ENCODE results near the gene SNUPN. TPM values are rescaled to one million over a fixed set of nuclear protein-coding genes. Genes with fewer than 3 reads are reported as not detected.
A peak's percentile ranks its signal among the peaks of the same experiment; 100 is the strongest.

Gene SNUPN
- total RNA-seq, 1 experiment from 2014 or later, result 12.5 TPM

- no TSS peak for BruUV-seq (replicated peaks)
- Mint-ChIP-seq H3K9me3 (ENCODE audit: unreplicated experiment) (no peaks in the 10 kb centered on the region), H3K27ac (ENCODE audit: unreplicated experiment) (peak within 1 kb of the TSS; percentile 89), H3K27me3 (ENCODE audit: insufficient read depth, unreplicated experiment) (no peaks in the 10 kb centered on the region), H3K4me3 (ENCODE audit: unreplicated experiment) (peak within 1 kb of the TSS; percentile 75), H3K36me3 (ENCODE audit: insufficient read depth, unreplicated experiment) (peaks cover 20% of the 10 kb centered on the region), H3K4me1 (ENCODE audit: low read depth, unreplicated experiment) (peaks cover 24% of the 10 kb centered on the region)
- Histone ChIP-seq H3K27me3 (replicated peaks; ENCODE audit: control insufficient read depth, insufficient read depth, low read length) (no peaks in the 10 kb centered on the region), H3K9me3 (no peaks in the 10 kb centered on the region), H3K4me3 (ENCODE audit: low read depth, low read length) (peak within 1 kb of the TSS; percentile 66), H3K36me3 (ENCODE audit: control insufficient read depth, insufficient read depth, low read length) (peaks cover 1% of the 10 kb centered on the region; the same call in 1 of the 2 replicates), H3K4me1 (peaks cover 45% of the 10 kb centered on the region)
- intact Hi-C loops (cut with micrococcal nuclease; ENCODE audit: unreplicated experiment), result loop anchor here (1.0 to 2.0 kb wide), 3 partner anchors 7 to 36 kb away; partner anchors contain the start of gene IMP3
- peak in 1 of 2 experiments; percentile 51 for TF ChIP-seq CTCF (IDR thresholded peaks at IDR 0.05; ENCODE audit: insufficient read depth in 1 of 2, low read depth in 1 of 2, low read length in 1 of 2, severe bottlenecking in 1 of 2, unreplicated experiment in 1 of 2)
- CTCF ChIA-PET, result interaction anchor here (0.6 to 2.4 kb wide), 17 partner anchors 8 to 691 kb away, joined by 3 to 18 read pairs (median 5); partner anchors contain the start of genes IMP3, MAN2C1, RPP25 and SIN3A
- POLR2A ChIA-PET, result interaction anchor here (0.5 to 1.5 kb wide), 13 partner anchors 9 to 444 kb away, joined by 3 to 13 read pairs (median 6); partner anchors contain the start of genes SIN3A and SNUPN
- DNase-seq, result peak; percentile 88
Measured at GRCh38 chr15:75647370-75648155, 22.0 kb upstream of the SNUPN start, which contains the start of gene SNX33. SNX33 (plus strand) TSS chr15:75647912; CDS start chr15:75649103, 1,191 bp downstream.

GRCh38 chr15:75646944-75647364, 21.4 kb upstream of the SNUPN start:
- ChIA-PET CTCF (interaction anchor here (0.6 to 2.4 kb wide), 11 partner anchors 7 to 570 kb away, joined by 3 to 18 read pairs (median 6); partner anchors contain the start of genes IMP3 and MAN2C1), POLR2A (interaction anchor here (0.5 to 1.5 kb wide), 11 partner anchors 10 to 1636 kb away, joined by 3 to 13 read pairs (median 6); partner anchors contain the start of genes SIN3A and SNUPN)
- Mint-ChIP-seq H3K36me3 (ENCODE audit: insufficient read depth, unreplicated experiment) (peaks cover 14% of the 10 kb centered on the region), H3K9me3 (ENCODE audit: unreplicated experiment) (no peaks in the 10 kb centered on the region), H3K27me3 (ENCODE audit: insufficient read depth, unreplicated experiment) (no peaks in the 10 kb centered on the region), H3K4me3 (ENCODE audit: unreplicated experiment) (peak overlapping the region; percentile 75), H3K4me1 (ENCODE audit: low read depth, unreplicated experiment) (peaks cover 18% of the 10 kb centered on the region), H3K27ac (ENCODE audit: unreplicated experiment) (peak overlapping the region; percentile 40)
- TF ChIP-seq CTCF (IDR thresholded peaks at IDR 0.05; ENCODE audit: insufficient read depth in 1 of 2, low read depth in 1 of 2, low read length in 1 of 2, severe bottlenecking in 1 of 2, unreplicated experiment in 1 of 2), result no peak
- Histone ChIP-seq H3K36me3 (ENCODE audit: control insufficient read depth, insufficient read depth, low read length) (peaks cover 1% of the 10 kb centered on the region; the same call in 1 of the 2 replicates), H3K9me3 (no peaks in the 10 kb centered on the region), H3K27me3 (replicated peaks; ENCODE audit: control insufficient read depth, insufficient read depth, low read length) (no peaks in the 10 kb centered on the region), H3K4me1 (peaks cover 40% of the 10 kb centered on the region), H3K4me3 (ENCODE audit: low read depth, low read length) (peak overlapping the region; percentile 66)
- TSS peak; percentile 44 for BruUV-seq (replicated peaks)
- peak in 1 of 2 experiments; percentile 39 for DNase-seq
- intact Hi-C loops (cut with micrococcal nuclease; ENCODE audit: unreplicated experiment), result loop anchor here (1.0 kb wide), 1 partner anchor 36 kb away; no protein-coding TSS in a partner anchor

Data from Caco-2 (cell line).